ENCODE measurements around the gene AMH.

Gene AMH

GRCh38 chr19:2287585-2288337 lies 38.6 kb downstream of the AMH start:
- DNase-seq (ENCODE audit: low spot score), result no peak

- DNase-seq (ENCODE audit: low spot score), result no peak
These were observed 39.3 kb downstream of the AMH start for GRCh38 chr19:2288338-2288817.

DNA sequence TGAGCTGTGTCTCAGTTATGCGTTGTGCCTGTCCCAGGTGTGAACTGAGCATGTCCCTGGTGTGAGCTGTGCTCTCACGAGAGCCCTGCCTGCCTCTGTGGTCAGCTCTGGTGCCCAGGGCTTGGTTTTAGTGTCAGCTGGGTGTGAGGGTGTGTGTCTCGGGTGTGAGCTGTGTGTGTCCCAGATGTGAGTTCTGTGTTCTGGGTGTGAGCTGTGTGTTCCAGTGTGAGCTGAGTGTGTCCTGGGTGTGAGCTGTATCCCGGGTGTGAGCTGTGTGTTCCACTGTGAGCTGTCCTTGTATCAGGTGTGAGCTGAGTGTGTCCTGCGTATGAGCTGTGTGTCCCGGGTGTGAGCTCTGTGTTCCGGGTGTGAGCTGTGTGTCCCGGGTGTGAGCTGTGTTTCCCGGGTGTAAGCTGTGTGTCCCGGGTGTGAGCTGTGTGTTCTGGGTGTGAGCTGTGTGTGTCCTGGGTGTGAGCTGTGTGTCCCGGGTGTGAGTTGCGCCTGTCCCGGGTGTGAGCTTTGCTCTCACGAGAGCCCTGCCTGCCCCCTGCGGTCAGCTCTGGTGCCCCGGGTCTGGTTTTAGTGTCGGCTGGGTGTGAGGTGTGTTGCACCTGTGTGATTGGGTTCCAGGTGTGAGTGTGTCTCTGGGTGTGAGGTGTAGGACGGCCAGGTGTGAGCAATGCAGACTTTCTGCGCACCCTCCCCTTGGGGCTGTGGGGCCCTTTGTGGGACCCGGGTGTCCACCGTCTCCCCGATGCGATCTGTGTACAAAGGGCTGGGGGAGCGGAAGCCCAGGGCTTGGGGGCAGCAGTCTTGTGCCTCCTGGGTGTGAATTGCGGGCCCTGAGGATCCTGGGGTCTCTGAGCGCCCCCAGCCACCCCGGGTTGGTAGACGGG lies 39.9 kb downstream of the AMH start:
- DNase-seq (ENCODE audit: low spot score), result no peak

GRCh38 chr19:2289714-2290435 lies 40.8 kb downstream of the AMH start:
- DNase-seq (ENCODE audit: low spot score), result no peak

DNA sequence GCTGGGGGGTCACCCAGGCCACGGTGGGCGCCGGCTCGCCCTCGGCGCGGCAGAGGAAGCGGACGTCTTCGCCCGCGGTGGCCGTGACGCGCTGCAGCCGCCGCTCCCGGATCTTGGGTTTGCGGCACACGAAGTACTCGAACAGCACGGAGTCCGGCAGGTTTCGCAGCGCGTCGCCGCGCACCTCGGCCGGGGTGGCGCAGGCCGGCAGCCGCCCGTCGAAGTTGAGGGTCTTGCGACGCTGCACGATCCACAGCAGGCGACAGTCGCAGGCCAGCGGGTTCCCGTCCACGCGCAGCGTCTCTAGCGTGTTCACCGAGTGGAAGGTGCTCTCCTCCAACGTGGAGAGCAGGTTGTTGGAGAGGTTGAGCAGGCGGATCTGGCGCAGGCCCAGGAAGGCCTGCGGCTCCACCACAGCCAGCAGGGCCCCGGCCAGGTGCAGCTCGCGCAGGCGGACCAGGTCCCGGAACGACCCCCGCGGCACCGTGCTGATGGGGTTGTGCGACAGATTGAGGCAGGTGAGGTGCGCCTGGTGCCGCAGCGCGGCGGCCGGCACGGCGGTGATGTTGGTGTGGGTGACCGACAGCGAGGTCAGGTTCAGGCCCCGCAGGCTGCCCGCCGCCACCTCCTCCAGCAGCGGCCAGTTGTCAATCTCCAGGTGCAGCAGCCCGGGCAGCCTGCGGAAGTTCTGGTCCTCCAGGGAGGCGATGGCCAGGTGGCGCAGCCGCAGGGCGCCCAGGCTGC lies 41.5 kb downstream of the AMH start:
- DNase-seq (ENCODE audit: low spot score), result no peak

GRCh38 chr19:2291185-2291751 lies 42.1 kb downstream of the AMH start:
- no peak for DNase-seq (ENCODE audit: low spot score)

DNA sequence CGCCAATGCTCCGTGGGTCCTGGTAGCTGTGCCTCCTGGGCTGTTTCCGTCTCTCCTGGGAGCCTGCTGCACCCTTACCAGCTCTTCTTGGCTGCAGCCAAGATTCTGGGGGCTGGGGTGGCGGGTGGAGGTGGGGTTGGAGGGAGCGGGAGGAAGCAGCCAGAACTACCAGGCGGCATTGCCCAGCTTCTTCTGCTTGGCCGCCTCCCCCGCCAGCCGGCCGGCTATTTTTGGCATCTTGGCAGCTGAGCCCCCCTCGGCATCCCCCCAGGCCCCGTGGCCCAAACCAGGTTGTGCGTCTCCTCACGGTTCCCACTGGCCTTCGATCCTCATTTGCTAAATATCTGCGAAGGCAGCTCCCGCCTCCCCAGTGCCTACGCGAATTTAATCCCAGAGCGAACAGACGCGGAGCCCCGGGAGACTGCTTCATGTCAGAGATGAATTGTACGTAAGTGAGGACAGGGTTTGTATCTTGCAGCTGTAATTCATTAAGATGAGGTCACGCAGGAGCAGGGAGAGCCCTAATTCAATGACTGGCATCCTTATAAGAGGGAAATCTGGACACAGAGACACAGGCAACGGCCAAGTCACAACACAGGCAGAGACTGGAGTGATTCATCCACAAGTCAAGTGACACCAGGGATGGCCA lies 45.7 kb downstream of the AMH start:
- DNase-seq (ENCODE audit: low spot score), result no peak

GRCh38 chr19:2296141-2296540 lies 47.0 kb downstream of the AMH start:
- no peak for DNase-seq (ENCODE audit: low spot score)

DNA sequence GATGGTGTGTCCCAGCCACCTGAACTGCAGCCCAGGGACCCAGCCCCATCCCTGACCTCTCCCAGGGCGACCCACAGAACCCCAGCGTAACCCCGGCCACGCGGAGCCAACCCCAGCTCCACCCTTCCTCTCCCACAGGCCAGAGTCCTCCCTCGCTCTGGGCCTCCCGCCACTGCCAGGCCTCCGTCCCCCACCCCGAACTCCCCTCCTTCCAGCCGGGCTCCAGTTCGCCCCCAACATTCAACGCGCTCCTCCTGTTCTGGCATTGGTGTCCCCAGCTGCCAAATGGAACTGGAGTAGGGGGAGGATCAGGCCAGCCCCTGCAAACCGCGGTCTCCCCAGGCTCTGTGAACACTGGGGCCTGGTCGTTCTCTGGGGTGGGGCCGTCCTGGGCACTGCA lies 51.4 kb downstream of the AMH start:
- no peak for DNase-seq (ENCODE audit: low spot score)

All from LoVo (cell line).